Stimulated activated CD8-positive, alpha-beta memory T cell treated with anti-CD3 and anti-CD28 coated beads, Interleukin-2, amount 100 ng/mL, for 48 hours (primary cell): ENCODE data around the gene CLTCL1.
A peak's percentile ranks its signal among the peaks of the same experiment; 100 is the strongest.

Experiments
- DNase-seq, 2 donors: peaks; one replicate each; pipeline ENCODE4 v3.0.0-alpha.2; 2020; ENCODE audit warnings: low read depth in 2 of 2

Gene CLTCL1

DNA sequence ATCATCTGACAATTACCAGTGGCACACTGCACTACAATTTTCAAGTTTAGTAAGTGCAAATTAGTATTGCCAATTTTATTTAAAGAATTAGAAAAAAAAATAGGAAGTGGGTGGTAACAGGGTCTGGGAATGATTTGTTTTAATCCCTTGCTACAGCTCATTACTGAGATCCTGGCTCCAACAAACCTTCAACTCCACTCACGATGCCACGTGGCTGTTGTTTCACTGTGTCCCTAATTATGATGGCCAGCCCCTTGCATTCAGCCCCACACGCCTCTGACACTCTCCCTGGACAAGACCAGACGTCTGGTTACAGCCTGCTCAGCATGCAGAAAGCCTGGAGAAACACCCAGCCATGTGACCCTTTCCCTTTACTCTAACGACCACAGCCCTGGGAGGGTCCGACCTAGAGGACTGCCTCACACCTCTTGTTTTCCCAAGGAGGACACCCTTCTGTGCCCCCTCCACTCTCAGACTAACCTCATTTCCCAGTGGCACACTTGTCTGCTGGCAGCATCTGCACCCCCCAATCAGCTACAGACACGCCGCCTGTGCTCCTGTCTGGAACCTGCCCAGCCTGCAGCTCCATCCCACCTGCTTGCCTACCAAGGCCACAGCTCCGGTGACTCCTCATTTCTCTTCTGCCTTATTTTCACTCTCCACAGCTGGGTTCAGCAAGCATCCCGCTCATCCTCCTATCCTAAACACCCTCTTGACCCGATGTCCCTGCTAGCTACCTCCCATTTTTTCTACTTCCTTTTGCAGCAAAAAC is 94.5 kb downstream of the CLTCL1 start:
- DNase-seq = no peak

DNA sequence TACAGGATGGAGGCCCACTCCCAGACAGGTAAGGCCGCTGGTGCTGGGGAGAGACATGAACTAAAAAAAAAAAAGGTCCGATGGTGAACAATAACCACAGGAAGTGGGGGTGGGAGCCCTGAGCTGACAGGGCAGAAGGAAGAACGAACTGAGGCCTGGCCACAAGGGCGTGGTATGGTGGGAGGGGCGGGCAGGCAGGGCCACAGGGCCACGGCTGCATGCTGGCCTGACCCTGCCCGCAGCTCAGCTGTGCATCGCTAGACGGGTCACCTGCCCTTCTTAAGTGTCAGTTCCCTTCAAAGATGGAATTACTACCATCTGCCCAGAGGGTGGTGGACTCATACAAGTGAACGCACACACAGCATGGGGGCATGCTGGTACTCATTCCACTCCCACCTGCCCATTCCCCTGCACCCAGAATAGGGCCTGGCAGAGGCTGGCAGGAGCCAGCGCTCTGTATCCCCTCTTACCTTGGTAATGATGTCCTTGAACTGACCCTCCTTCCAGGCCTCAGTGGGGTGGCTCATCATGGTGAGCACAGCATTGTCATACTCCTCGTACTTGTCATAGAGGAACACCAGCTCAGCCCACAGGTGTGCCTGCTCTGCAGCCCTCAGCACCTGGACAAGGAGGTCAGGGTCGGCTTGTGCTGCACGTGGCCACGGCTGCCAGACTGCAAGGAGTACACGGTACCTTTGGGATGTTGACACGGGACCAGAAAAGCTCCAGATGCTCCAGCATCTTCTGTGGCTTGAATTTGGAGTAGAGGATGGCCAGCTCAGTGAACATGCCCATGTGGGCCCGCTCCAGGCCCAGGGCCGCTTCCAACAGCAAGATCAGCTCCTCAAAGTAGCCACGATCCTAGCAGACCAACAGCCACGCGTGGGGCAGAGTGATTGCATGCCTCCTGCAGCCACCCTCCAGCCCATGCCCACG is 95.5 kb downstream of the CLTCL1 start:
- DNase-seq = no peak

- no peak for DNase-seq
Measured at GRCh38 chr22:19194766-19195536, 96.6 kb downstream of the CLTCL1 start.

GRCh38 chr22:19193879-19194278 is 97.6 kb downstream of the CLTCL1 start:
- no peak for DNase-seq

DNA sequence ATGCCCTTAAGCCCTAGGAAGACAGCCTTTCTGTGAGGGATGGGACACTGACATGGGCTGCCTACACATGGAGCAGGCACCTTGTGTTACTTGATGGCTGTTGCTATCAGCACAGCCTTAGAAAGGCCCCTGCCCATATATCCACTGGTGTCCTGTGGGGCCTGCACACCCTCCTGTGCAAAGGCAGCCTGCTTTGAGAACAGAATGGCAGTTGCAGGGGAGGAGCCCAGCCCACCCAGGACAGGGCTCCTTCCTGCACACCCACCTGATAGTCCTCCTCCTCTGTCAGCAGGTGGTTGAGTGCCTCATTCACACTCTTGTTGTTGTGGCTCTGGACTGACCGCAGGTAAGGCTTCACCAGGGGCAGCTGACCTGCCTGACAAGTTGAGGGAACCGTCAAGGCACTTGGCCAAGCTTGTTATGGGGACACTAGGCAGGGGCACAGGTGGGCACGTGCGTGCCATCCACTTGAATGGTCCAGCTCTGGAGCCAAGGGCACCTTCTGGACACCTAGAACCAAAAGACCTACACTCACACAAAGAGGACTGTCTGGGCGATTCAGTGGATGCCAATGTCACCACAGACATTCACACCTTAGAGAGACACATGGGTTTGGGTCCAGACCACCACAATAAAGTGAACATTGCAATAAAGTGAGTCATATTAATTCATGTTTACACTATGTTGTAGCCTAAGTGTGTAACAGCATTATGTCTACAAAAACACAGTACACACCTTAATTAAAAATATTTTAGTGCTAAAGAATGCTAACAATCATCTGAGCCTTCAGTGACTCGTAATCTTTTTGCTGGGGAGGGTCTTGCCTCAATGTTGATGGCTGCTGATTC is 103.6 kb downstream of the CLTCL1 start:
- no peak for DNase-seq

DNA sequence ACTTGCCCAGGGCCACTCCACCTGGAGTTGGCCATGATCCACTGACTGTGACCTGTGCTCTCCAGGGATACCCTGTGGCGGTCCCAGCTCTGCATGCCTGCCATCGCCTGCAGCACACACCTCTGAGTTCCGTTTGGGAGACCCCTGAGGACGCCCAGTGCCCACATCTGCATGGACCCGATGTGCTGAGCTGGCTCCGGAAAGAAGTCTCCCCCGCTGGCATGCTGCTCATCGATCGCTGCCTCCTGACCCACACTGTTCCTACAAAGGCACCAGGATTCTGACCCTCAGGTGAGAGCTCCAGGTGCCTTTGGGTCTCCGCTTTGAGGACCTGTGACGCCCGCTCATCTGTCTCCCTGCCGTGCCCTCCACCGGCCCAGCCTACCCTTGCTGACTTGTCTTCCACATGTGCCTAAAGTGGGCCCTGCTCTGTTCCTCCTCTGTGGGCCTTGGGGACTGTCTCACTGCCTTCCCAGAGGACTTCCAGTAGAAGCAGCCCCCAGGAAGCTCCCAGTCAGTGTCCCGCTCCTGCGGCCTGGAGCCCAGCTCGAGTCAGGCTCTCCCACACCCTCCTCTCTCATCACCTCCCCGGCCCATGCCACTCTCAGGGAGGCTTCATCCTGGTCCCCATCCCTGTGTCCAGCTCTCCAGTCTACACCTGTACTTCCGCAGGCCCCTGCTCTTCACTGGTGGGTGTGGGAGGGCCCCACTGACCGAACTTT is 107.1 kb downstream of the CLTCL1 start:
- no peak for DNase-seq

DNA sequence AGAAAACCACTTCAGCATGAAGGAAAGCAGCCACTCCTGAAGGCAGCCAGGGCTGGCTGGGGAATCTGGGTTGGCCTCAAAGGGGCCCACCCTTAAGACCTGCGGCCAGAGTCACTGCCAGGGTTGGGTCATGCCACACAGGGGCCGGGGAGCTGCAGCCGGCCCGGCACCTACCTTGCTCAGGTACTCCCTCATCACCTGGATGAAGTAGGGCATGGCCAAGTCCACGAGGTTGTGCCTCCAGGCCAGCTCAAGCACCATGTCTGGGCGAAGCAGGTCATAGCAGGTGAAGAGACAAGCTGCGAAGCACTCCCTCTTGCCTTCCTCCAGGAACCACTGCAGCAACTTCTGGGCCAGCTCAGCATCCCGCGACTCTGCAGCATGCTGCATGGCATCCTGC is 108.3 kb downstream of the CLTCL1 start:
- DNase-seq = no peak

DNA sequence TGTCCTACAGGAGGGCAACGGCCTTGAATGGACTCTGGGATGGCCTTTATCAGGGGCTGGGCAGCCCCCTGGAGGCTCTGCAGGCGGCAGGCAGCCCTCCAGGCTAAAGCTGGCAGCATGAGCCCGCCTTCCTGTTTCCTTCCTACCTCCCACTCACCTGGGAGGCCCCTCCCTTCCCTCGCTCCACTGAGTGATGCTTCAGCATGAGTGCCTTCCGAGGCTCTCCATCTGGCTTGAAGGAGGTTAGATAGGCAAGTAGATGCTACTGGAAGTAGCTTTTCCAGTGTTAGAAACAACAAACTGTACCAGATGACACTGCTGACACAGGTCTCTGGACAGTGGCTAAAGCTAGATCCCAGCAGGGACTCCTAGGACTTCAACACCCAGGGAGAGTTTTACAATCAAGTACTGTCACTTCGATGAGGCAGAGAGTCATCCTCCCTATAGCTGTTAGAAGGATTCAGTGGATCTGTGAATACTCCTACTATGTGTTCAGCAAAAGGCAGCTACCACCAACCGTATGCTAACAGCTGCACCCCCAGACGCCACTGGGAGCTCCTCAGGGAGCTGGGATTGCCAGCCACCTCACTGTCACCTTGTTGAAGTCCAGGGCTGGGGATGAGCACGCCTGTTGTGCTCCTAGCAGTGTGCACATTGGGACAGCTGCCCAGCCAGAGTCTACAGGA is 108.9 kb downstream of the CLTCL1 start:
- no peak for DNase-seq

GRCh38 chr22:19181786-19182471 is 109.6 kb downstream of the CLTCL1 start:
- no peak for DNase-seq

DNA sequence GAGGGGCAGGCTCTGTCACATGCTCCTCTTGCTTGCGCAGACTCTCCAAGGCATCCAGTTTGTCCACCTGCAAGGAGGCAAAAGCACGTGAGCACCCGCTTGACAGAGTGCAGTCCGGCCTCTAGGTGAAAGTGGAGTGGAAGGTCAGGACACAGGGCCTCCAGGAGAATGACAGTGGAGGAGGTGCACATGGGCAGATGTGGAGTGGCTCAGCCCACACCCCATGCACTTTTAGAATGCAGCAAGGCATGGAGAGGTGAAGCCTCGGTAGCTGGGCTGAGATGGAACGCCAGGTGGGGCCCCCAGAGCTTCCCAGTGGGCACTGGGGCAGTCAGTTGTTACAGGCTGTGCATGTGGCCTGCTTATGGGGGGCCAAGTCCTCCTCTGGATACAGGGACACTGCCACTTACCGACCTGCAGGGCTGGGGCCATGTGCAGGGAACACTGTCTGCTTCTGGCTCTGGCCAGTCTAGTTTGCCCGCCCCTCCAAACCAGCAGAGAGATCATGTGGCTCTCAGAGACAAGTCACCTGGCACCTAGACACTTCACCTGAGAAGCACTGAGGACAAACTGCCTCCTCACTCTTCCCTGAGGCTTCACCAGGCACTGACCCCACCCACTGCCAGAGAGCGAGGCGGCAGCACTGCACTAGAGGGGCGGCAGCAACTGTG is 110.6 kb downstream of the CLTCL1 start:
- DNase-seq = no peak

GRCh38 chr22:19180234-19180633 is 111.3 kb downstream of the CLTCL1 start:
- DNase-seq = no peak

GRCh38 chr22:19179497-19180048 is 111.9 kb downstream of the CLTCL1 start:
- DNase-seq = no peak

GRCh38 chr22:19178657-19179496 is 112.6 kb downstream of the CLTCL1 start, which contains the start of gene SLC25A1:
TSS of gene SLC25A1 (minus strand) at chr22:19178736. CDS start at chr22:19178673, 63 bp downstream.
- peak; percentile 91 to 93 for DNase-seq

GRCh38 chr22:19178065-19178656 is 113.4 kb downstream of the CLTCL1 start:
- DNase-seq = peak; percentile 42 to 53

DNA sequence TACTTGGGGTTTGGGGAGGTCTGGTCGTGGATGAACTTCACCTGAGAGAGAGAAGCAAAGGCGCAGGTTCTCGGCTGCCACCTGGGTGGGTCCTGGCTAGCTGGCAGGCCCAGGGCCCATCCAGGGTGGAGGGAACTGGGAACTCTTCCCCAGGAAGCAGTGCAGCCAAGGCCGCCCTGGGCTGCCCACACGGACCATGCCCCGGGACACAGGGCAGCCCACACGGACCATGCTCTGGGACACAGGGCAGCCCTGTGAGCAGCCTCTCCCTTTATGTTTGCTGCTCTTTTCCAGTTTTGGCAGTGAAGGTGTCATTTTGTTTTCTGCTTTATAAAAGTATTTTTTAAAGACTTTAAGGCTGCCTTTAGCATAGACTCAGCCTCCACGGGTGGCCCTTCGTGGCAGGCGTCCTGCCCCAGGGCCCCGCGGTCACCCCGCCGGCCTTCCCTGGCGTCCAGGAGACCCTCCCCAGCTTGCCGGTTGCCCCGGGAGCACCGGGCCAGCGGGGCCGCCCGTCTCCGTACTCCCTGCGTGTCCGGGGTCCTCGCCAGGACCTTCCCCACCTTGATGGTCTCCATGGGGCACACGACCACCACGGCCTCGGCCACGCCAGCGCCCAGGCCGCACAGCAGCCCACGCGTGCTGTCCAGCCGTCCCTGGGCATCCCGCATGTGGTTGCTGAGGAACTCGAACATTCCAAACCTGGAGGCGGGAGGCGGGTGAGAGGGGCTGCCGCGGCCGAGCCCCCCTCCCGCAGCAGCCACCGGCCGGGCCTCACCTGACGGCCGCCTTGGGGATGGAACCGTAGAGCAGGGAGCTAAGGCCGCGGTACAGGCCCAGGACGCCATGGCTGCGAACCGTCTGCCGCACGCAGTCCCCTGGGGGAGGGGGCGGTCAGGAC is 114.1 kb downstream of the CLTCL1 start:
- no peak for DNase-seq

DNA sequence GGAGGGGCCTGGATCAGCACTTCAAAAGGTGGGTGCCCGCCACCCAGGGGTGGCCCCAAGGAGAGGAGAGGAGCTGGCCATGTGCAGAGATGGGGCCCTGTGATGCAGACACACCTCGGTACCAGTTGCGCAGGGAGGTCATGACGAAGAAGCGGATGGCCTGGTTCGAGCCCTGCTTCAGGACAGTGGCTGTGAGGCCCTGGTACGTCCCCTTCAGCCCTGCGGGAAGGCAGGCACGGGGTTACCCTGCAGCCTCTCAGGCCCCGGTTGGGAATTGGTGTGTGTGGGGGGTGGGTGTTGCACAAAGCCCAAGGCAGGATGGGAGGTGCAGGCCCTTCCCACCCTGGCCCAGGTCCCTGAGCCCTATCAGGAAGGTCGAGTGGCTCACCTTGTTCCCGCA is 114.8 kb downstream of the CLTCL1 start:
- DNase-seq = no peak
